Measurements from ENCODE around the gene CD2. TPM values are rescaled to one million over a fixed set of nuclear protein-coding genes. Genes with fewer than 3 reads are reported as not detected.

Gene CD2
- total RNA-seq, 1 donor from 2014 or later: not detected

- Mint-ChIP-seq H3K27ac (ENCODE audit: unreplicated experiment) (no peak overlapping the region), H3K9me3 (ENCODE audit: low read depth) (peaks cover 11% of the 10 kb centered on the region), H3K4me1 (ENCODE audit: low read depth) (peaks cover 15% of the 10 kb centered on the region), H3K36me3 (ENCODE audit: low read depth) (peaks cover 5% of the 10 kb centered on the region), H3K4me3 (ENCODE audit: unreplicated experiment) (no peak overlapping the region), H3K27me3 (ENCODE audit: low read depth) (no peaks in the 10 kb centered on the region)
- TF ChIP-seq CTCF (IDR thresholded peaks at IDR 0.05): no peak
- DNase-seq (ENCODE audit: low spot score): no peak
Measured at GRCh38 chr1:116738673-116739370, 15.4 kb upstream of the CD2 start.

GRCh38 chr1:116739371-116740012 lies 14.7 kb upstream of the CD2 start:
- DNase-seq (ENCODE audit: low spot score): no peak
- no peaks in the 10 kb centered on the region for H3K27me3 Mint-ChIP-seq (ENCODE audit: low read depth)
- H3K36me3 Mint-ChIP-seq (ENCODE audit: low read depth): peaks cover 8% of the 10 kb centered on the region
- peaks cover 17% of the 10 kb centered on the region for H3K9me3 Mint-ChIP-seq (ENCODE audit: low read depth)
- TF ChIP-seq CTCF (IDR thresholded peaks at IDR 0.05): no peak
- H3K4me3 Mint-ChIP-seq (ENCODE audit: unreplicated experiment): no peak overlapping the region
- H3K27ac Mint-ChIP-seq (ENCODE audit: unreplicated experiment): peak overlapping the region; percentile 58
- H3K4me1 Mint-ChIP-seq (ENCODE audit: low read depth): peaks cover 15% of the 10 kb centered on the region

- DNase-seq (ENCODE audit: low spot score): no peak
- H3K4me1 Mint-ChIP-seq (ENCODE audit: low read depth): peaks cover 15% of the 10 kb centered on the region
- no peak for TF ChIP-seq CTCF (IDR thresholded peaks at IDR 0.05)
- H3K27me3 Mint-ChIP-seq (ENCODE audit: low read depth): no peaks in the 10 kb centered on the region
- H3K9me3 Mint-ChIP-seq (ENCODE audit: low read depth): peaks cover 24% of the 10 kb centered on the region
- H3K36me3 Mint-ChIP-seq (ENCODE audit: low read depth): peaks cover 9% of the 10 kb centered on the region
- no peak overlapping the region for H3K4me3 Mint-ChIP-seq (ENCODE audit: unreplicated experiment)
- no peak overlapping the region for H3K27ac Mint-ChIP-seq (ENCODE audit: unreplicated experiment)
Measured at GRCh38 chr1:116740296-116740695, 13.9 kb upstream of the CD2 start.

GRCh38 chr1:116740746-116741145 lies 13.5 kb upstream of the CD2 start:
- H3K4me3 Mint-ChIP-seq (ENCODE audit: unreplicated experiment): no peak overlapping the region
- no peak for DNase-seq (ENCODE audit: low spot score)

More at GRCh38 chr1:116740746-116741145, 13.5 kb upstream of the CD2 start:
- Mint-ChIP-seq H3K4me1 (ENCODE audit: low read depth) (peaks cover 15% of the 10 kb centered on the region), H3K36me3 (ENCODE audit: low read depth) (peaks cover 9% of the 10 kb centered on the region), H3K9me3 (ENCODE audit: low read depth) (peaks cover 27% of the 10 kb centered on the region), H3K27me3 (ENCODE audit: low read depth) (no peaks in the 10 kb centered on the region), H3K27ac (ENCODE audit: unreplicated experiment) (no peak overlapping the region)
- TF ChIP-seq CTCF (IDR thresholded peaks at IDR 0.05): no peak
